ENCODE results near the gene PLPPR2.
A peak's percentile ranks its signal among the peaks of the same experiment; 100 is the strongest.
"Not testable (repeated sequence)": the region's sequence is repeated elsewhere in the genome, so short reads cannot be mapped to it uniquely, and the experiment has no call there.

The PLPPR2 gene

GRCh38 chr19:11374433-11375142 lies 19.4 kb downstream of the PLPPR2 start, which contains the start of gene SWSAP1:
Gene SWSAP1 (plus strand): TSS chr19:11374666. CDS start chr19:11374681, 15 bp downstream.
- TF ChIP-seq CTCF (IDR thresholded peaks at IDR 0.05; ENCODE audit: low read depth, low read length, missing control alignments) = no peak
- H3K4me3 ChIP-seq (ENCODE audit: low read depth, low read length) = peak within 1 kb of the TSS; percentile 76

GRCh38 chr19:11375143-11375948 lies 20.1 kb downstream of the PLPPR2 start:
- peak overlapping the region; percentile 76 for H3K4me3 ChIP-seq (ENCODE audit: low read depth, low read length)
- no peak for TF ChIP-seq CTCF (IDR thresholded peaks at IDR 0.05; ENCODE audit: low read depth, low read length, missing control alignments)
- DNase-seq (ENCODE audit: low read depth) = no peak

More at GRCh38 chr19:11374433-11375142, 19.4 kb downstream of the PLPPR2 start, which contains the start of gene SWSAP1:
- DNase-seq (ENCODE audit: low read depth) = peak; percentile 99

GRCh38 chr19:11377237-11377636 lies 22.0 kb downstream of the PLPPR2 start:
- H3K4me3 ChIP-seq (ENCODE audit: low read depth, low read length) = no peak overlapping the region; the same call in 1 of the 2 replicates
- DNase-seq (ENCODE audit: low read depth) = no peak
- no peak for TF ChIP-seq CTCF (IDR thresholded peaks at IDR 0.05; ENCODE audit: low read depth, low read length, missing control alignments)

GRCh38 chr19:11377756-11378155 lies 22.5 kb downstream of the PLPPR2 start:
- no peak overlapping the region for H3K4me3 ChIP-seq (ENCODE audit: low read depth, low read length)
- no peak for DNase-seq (ENCODE audit: low read depth)
- TF ChIP-seq CTCF (IDR thresholded peaks at IDR 0.05; ENCODE audit: low read depth, low read length, missing control alignments) = no peak

GRCh38 chr19:11378319-11379189 lies 23.3 kb downstream of the PLPPR2 start:
- peak; percentile 76 for TF ChIP-seq CTCF (IDR thresholded peaks at IDR 0.05; ENCODE audit: low read depth, low read length, missing control alignments)
- no peak for DNase-seq (ENCODE audit: low read depth)
- H3K4me3 ChIP-seq (ENCODE audit: low read depth, low read length) = no peak overlapping the region

- not testable (repeated sequence) for DNase-seq (ENCODE audit: low read depth); H3K4me3 ChIP-seq (ENCODE audit: low read depth, low read length)
Observed at GRCh38 chr19:11379269-11379845, 24.1 kb downstream of the PLPPR2 start.
